ENCODE measurements around the gene MAST4. TPM values are rescaled to one million over a fixed set of nuclear protein-coding genes. Genes with fewer than 3 reads are reported as not detected.

The MAST4 gene
- total RNA-seq (ENCODE audit: low replicate concordance) = 0.99 and 3.7 TPM in 2 replicates

DNA sequence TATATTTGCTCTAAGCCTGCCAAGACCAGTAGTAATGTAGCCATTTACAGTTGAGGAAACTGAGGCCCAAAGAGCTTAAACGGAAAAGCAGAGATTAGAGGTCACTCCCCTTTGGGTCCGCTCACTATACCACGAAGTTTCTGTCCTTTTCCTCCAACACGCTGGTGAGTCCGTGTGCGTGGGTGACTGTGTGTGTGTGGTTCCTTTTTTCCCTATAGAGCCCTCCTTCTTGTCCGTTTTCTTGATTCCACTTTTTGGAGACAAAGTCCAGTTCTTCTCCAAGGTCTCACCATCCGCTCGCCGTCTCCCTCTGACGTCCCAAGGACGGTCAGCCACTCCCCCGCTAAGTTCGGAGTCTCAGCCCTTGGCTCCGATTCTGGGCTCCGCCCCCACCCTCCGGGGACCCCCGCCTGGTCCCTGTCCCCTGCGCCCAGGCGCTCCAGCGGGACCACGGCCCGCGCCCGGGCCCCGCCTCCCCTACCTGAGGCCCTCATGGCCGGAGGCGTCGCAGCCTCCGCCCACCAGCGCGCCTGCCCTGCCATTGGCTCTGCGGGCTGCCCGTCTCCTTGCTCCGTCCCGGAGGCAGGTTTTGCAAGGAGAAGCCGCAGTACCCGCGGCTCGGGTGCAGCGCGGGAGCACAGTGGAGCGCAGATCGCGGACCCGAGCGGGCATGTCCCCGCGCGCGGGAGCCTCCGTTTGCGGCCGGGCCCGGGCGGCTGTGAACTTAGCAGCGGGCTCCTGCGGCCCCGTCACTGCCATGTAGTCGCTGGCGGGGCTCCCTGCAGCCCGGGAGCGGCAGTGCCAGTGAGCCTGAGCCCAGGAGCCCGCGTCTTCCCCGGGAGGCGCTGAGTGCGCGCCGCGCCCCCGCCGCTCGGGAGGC lies at the start of gene MAST4:
TSS of gene MAST4 (plus strand) at position 638 of the 880 bp plus-strand sequence. CDS start 263 bp downstream, outside the sequence.
- peaks cover 5% of the 10 kb centered on the region for H4K20me1 ChIP-seq (ENCODE audit: low read depth)
- H3K4me3 ChIP-seq = peak within 1 kb of the TSS; percentile 87
- H3K4me1 ChIP-seq = no peaks in the 10 kb centered on the region
- DNase-seq (ENCODE audit: low spot score) = peak; percentile 96
- TF ChIP-seq EZH2phosphoT487 (IDR thresholded peaks at IDR 0.05) (no peak), CTCF (IDR thresholded peaks at IDR 0.05) (no peak), EZH2 (IDR thresholded peaks at IDR 0.05) (no peak)
- Mint-ChIP-seq H3K36me3 (peaks cover 1% of the 10 kb centered on the region), H3K27ac (no peak within 1 kb of the TSS), H3K27me3 (ENCODE audit: insufficient read depth, low read depth) (peaks cover 22% of the 10 kb centered on the region), H3K4me1 (peaks cover 20% of the 10 kb centered on the region), H3K4me3 (peak within 1 kb of the TSS; percentile 93), H3K9me3 (peaks cover 5% of the 10 kb centered on the region)
- peak within 1 kb of the TSS; percentile 96 for H3K4me2 ChIP-seq
- H3K79me2 ChIP-seq (ENCODE audit: low read depth) = no peaks in the 10 kb centered on the region
- no peak within 1 kb of the TSS for H3K9ac ChIP-seq
- H3K27me3 ChIP-seq = peaks cover 95% of the 10 kb centered on the region
- H2AFZ ChIP-seq (replicated peaks) = peak within 1 kb of the TSS; percentile 94
- H3K27ac ChIP-seq = no peak within 1 kb of the TSS
- H3F3A ChIP-seq (ENCODE audit: low read depth) = peaks cover 7% of the 10 kb centered on the region
- H3K36me3 ChIP-seq = no peaks in the 10 kb centered on the region
- H3K9me3 ChIP-seq (ENCODE audit: low read depth) = no peaks in the 10 kb centered on the region

- Histone ChIP-seq H3K9ac (no peak overlapping the region), H3K9me3 (ENCODE audit: low read depth) (peaks cover 14% of the 10 kb centered on the region), H2AFZ (replicated peaks) (no peak overlapping the region), H3F3A (ENCODE audit: low read depth) (no peaks in the 10 kb centered on the region), H3K27me3 (no peaks in the 10 kb centered on the region), H3K27ac (no peak overlapping the region), H3K36me3 (no peaks in the 10 kb centered on the region), H4K20me1 (ENCODE audit: low read depth) (no peaks in the 10 kb centered on the region), H3K4me3 (no peak overlapping the region), H3K4me1 (no peaks in the 10 kb centered on the region), H3K4me2 (no peak overlapping the region), H3K79me2 (ENCODE audit: low read depth) (no peaks in the 10 kb centered on the region)
- DNase-seq (ENCODE audit: low spot score) = no peak
- H3K27me3 Mint-ChIP-seq (ENCODE audit: insufficient read depth, low read depth) = peaks cover 5% of the 10 kb centered on the region
- H3K36me3 Mint-ChIP-seq = no peaks in the 10 kb centered on the region
- no peaks in the 10 kb centered on the region for H3K4me1 Mint-ChIP-seq
- H3K4me3 Mint-ChIP-seq = no peak overlapping the region
- peaks cover 9% of the 10 kb centered on the region for H3K9me3 Mint-ChIP-seq
- H3K27ac Mint-ChIP-seq = no peak overlapping the region
- TF ChIP-seq CTCF (IDR thresholded peaks at IDR 0.05) (no peak), EZH2phosphoT487 (IDR thresholded peaks at IDR 0.05) (no peak), EZH2 (IDR thresholded peaks at IDR 0.05) (no peak)
Observed at GRCh38 chr5:66546541-66546940, 49.7 kb upstream of the MAST4 start.

GRCh38 chr5:66551338-66551737 lies 44.9 kb upstream of the MAST4 start:
- no peaks in the 10 kb centered on the region for H3K36me3 ChIP-seq
- H3K4me1 Mint-ChIP-seq = no peaks in the 10 kb centered on the region
- H3K27me3 ChIP-seq = no peaks in the 10 kb centered on the region
- peaks cover 13% of the 10 kb centered on the region for H3K9me3 Mint-ChIP-seq
- H3K79me2 ChIP-seq (ENCODE audit: low read depth) = no peaks in the 10 kb centered on the region
- no peaks in the 10 kb centered on the region for H3K4me1 ChIP-seq
- H3K36me3 Mint-ChIP-seq = no peaks in the 10 kb centered on the region
- no peak overlapping the region for H3K4me2 ChIP-seq
- H2AFZ ChIP-seq (replicated peaks) = no peak overlapping the region
- peaks cover 13% of the 10 kb centered on the region for H3K9me3 ChIP-seq (ENCODE audit: low read depth)
- no peak overlapping the region for H3K4me3 Mint-ChIP-seq
- no peak overlapping the region for H3K27ac Mint-ChIP-seq
- peaks cover 5% of the 10 kb centered on the region for H3K27me3 Mint-ChIP-seq (ENCODE audit: insufficient read depth, low read depth)
- no peak for TF ChIP-seq EZH2phosphoT487 (IDR thresholded peaks at IDR 0.05)
- TF ChIP-seq CTCF (IDR thresholded peaks at IDR 0.05) = no peak
- no peak for TF ChIP-seq EZH2 (IDR thresholded peaks at IDR 0.05)
- H4K20me1 ChIP-seq (ENCODE audit: low read depth) = no peaks in the 10 kb centered on the region
- H3F3A ChIP-seq (ENCODE audit: low read depth) = no peaks in the 10 kb centered on the region
- no peak overlapping the region for H3K9ac ChIP-seq
- H3K27ac ChIP-seq = no peak overlapping the region
- no peak for DNase-seq (ENCODE audit: low spot score)
- H3K4me3 ChIP-seq = no peak overlapping the region

All from neural progenitor cell (in vitro differentiated cells).